ENCODE measurements around the gene SLC27A2.

SLC27A2 gene

DNA sequence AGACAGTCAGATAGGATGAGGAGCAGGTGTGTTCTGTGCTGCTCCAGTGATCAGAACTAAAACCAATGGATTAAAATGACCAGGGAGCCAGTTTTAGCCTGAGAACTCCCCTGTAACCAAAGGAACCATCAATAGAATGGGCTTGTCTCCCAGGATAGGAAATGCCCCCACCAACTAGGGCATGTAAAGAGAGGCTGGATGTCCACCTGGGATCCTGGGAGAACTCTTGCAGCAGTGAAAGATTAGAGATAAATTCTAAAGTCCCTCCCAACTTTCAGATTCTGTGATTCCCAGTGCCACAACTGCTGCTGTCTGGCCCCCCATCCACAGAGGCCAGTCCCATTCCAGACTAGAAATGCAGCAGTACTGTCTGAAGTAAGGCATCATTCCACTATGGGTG is 49.8 kb downstream of the SLC27A2 start:
- no peak overlapping the region for H3K4me3 ChIP-seq (ENCODE audit: low read depth, low read length)
- DNase-seq (ENCODE audit: low read depth), result no peak

DNA sequence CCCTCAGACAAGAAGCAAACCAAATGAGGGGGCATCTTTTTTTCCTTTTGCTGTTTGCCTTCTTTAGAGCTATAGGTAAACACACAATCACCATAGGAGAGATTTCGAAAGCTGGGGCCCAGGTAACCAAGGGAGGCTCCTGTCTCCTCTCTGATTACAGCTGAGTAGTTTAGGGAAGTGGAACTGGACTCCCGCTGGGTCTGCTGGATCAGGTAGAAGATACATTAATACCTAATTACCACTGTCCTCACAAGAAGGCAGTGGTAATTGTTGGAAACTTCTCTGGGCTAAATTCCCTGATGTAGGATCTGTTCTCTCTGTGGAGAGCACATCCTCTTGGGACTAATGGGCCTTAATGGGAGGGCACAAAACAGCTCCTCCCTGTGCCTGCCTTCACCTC is 50.8 kb downstream of the SLC27A2 start:
- no peak for DNase-seq (ENCODE audit: low read depth)
- H3K4me3 ChIP-seq (ENCODE audit: low read depth, low read length), result no peak overlapping the region

DNA sequence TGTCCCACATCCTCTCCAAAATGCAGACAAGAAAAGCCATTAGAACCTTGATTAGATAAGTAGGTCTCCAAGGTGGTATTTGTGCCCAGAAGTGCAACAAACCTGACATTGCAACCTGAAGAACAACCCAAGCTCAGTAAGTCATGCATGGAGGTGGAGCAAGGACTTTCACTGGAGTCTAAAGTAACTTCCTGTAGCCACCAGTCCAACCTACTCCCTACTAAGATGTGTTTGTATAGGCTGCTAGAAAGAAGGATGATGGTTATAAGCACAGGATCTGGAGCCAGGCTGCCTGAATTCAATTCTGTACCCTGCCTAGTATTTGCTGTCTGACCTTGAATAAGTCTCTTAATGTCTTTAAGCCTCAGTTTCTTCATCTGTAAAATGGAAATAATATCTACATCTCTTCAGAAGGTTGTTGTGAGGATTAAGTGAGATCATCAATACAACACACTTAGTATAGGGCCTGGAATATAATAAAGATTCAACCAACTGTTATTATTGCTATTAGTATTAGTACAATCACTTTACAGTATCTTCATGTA is 51.3 kb downstream of the SLC27A2 start:
- DNase-seq (ENCODE audit: low read depth), result no peak
- H3K4me3 ChIP-seq (ENCODE audit: low read depth, low read length), result no peak overlapping the region

- no peak for DNase-seq (ENCODE audit: low read depth)
- no peak overlapping the region for H3K4me3 ChIP-seq (ENCODE audit: low read depth, low read length)
Measured at GRCh38 chr15:50234764-50235163, 52.8 kb downstream of the SLC27A2 start.

GRCh38 chr15:50235794-50236193 is 53.8 kb downstream of the SLC27A2 start:
- no peak overlapping the region for H3K4me3 ChIP-seq (ENCODE audit: low read depth, low read length)
- no peak for DNase-seq (ENCODE audit: low read depth)

DNA sequence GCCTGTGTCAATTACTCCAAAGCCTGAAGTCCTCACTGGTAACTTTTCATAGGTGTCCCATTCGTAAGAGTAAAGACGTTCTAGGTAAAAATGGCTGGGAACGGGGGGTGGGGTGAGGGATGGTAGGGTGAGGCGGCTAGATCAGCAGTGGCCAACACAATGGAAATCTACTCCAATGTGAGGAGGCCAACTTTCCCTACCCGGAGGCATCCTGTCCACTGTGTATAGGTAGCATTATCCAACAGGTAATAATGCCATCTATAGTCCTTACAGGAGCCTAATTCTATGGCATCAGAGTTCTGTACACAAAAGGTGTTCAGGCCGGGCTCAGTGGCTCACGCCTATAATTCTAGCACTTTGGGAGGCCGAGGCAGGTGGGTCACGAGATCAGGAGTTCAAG is 54.4 kb downstream of the SLC27A2 start:
- no peak for DNase-seq (ENCODE audit: low read depth)

DNA sequence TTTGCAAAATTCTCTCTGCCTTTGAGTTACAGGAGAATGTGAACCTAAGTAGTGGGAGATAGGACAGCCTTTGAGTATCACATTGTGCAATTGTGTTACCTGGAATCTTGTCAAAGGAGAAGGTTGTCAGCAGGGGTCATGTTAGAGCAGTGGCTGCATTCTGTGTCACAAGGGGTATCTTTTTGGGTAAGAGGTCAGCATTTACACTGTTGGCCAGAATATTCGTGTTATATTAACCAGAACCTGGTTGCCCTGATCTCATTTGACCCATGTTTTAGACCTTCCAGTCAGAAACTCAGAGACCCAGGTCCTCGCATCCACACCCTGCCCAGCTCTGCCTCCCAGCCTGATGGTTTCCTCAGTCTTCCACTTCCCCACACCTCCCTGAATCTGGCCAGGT is 56.3 kb downstream of the SLC27A2 start:
- no peak overlapping the region for H3K4me3 ChIP-seq (ENCODE audit: low read depth, low read length)
- no peak for DNase-seq (ENCODE audit: low read depth)

More for the DNA sequence above, 54.4 kb downstream of the SLC27A2 start:
- H3K4me3 ChIP-seq (ENCODE audit: low read depth, low read length), result no peak overlapping the region

- peak; percentile 25 for DNase-seq (ENCODE audit: low read depth)
Measured at GRCh38 chr15:50241684-50242450, 59.9 kb downstream of the SLC27A2 start.

DNA sequence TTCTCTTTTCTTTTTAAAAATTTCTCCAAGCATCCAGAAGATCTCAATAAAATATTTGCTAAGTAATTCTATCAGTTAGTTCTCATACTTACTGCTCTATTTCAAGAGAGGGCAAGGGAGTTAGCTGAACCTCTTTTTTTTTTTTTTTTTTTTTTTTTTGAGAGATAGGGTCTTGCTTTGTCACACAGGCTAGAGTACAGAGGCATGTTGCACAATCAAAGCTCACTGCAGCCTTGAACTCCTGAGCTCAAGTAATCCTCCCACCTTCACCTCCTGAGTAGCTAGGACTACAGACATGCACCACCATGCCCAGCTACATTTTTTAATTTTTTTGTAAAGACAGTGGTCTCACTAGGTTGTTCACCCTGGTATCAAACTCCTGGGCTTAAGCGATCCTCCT is 62.2 kb downstream of the SLC27A2 start:
- DNase-seq (ENCODE audit: low read depth), result no peak
- no peak overlapping the region for H3K4me3 ChIP-seq (ENCODE audit: low read depth, low read length)

More at GRCh38 chr15:50241684-50242450, 59.9 kb downstream of the SLC27A2 start:
- H3K4me3 ChIP-seq (ENCODE audit: low read depth, low read length), result no peak overlapping the region

DNA sequence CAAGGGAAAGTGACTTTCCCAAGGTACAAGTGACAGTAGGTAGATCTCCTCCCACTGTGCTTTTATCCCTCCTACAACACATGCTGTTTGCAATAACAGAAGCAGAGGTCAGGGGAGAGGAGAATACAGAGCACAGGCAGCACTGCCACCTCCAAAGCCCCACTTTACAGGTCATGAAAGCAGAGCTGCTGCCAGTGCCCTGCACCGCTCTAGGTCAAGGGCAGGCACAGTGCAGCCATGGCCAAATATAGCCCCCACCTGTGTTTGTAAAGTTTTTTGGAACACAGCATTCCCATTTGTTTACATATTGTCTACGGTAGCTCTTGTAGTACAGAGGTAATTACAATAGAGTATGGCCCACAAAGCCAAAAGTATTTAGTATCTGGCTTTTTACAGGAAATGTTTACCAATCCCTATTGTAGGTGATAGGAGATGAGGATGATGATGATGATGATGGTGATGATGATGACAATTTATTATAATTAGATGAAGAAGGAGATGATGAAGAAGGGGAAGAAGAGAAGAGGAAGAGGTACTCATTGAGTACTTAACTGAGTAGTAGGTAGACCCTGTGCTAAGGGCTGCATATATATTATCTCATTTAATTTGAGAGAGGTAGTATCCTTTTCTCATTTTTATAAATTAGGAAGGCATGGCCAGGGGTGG is 63.1 kb downstream of the SLC27A2 start:
- no peak overlapping the region for H3K4me3 ChIP-seq (ENCODE audit: low read depth, low read length)
- DNase-seq (ENCODE audit: low read depth), result no peak

GRCh38 chr15:50246631-50247030 is 64.6 kb downstream of the SLC27A2 start:
- H3K4me3 ChIP-seq (ENCODE audit: low read depth, low read length), result no peak overlapping the region
- DNase-seq (ENCODE audit: low read depth), result no peak

DNA sequence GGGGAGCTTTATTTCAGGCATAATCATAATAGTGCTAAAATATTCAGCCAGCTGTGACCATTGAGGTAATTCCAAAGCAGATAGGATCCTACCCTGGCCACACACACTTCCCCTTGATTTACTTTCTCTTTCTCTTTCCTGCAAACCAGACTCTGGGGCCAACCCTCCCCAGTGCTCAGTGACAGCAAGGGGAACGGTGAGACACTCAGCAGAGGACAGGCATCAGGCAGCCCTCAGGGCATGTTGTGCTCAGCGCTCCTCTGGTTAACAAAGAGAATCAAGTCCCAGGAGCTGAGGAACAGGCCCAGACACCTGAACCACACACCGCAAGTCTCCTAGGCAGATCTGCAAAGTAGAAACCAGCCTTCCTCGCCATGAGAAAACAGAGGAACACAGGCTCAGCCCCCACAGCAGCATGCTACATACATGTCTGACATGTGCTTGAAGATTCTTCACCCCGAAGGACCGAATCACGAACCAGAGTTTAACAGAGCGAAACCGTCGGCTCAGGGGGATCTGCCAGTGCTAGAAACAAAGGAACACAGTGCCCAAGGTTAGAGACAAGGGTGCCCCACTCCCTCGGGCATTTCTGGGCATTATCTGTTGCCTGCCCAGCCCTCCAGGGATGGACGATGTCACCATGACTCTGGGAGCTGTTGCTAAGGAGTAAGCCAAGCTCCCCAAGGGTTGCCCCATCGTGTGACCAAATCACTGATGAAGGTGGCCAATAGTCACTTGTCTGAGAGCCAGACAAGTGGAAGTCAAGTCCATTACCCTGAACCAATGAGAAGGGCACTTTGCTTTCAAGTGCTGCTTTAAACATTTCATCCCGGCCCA is 66.0 kb downstream of the SLC27A2 start:
- DNase-seq (ENCODE audit: low read depth), result no peak
- H3K4me3 ChIP-seq (ENCODE audit: low read depth, low read length), result no peak overlapping the region

GRCh38 chr15:50248994-50249582 is 67.1 kb downstream of the SLC27A2 start:
- DNase-seq (ENCODE audit: low read depth), result no peak
- no peak overlapping the region for H3K4me3 ChIP-seq (ENCODE audit: low read depth, low read length)

DNA sequence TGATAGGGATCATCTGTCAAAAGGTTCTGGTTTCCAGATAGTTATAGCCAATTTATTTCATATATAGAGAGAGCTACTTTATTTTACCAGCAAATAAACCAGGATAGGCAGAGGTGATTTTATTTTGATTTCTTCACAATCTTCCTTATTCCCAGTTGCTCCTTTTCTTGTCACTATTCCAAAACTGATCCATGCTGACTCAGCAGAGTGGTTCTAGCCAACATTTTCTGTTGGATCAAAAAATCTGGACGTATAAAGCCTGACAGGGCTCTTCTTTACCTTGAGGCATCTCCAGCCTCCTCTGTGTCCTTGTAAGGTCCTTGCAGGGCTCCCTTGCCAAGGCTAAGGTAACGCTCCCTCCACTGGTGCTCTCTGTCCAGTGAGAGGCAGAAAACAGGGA is 67.7 kb downstream of the SLC27A2 start:
- H3K4me3 ChIP-seq (ENCODE audit: low read depth, low read length), result no peak overlapping the region
- no peak for DNase-seq (ENCODE audit: low read depth)

- no peak for DNase-seq (ENCODE audit: low read depth)
- no peak overlapping the region for H3K4me3 ChIP-seq (ENCODE audit: low read depth, low read length)
Measured at GRCh38 chr15:50250760-50251394, 68.9 kb downstream of the SLC27A2 start.

- H3K4me3 ChIP-seq (ENCODE audit: low read depth, low read length), result no peak overlapping the region
- no peak for DNase-seq (ENCODE audit: low read depth)
Measured at GRCh38 chr15:50251638-50252182, 69.7 kb downstream of the SLC27A2 start.

DNA sequence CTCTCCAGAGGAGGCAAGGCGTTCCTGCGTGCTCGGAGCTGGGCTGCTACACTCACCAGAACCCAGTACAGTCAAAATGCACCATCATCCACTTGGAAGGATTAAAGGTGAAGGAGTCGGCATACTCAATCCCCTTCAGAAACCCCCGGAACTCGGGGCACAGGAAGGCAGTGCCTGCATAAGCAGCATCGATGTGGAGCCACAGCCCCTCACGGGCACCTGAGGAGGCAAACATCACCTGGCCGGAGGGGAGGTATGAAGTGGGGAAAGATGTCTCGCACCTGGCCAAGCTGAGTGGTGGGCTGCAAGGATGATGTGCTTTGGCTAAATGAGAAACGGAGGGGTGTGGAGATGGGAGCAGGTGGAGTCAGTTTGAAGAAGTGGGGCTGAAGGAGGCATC is 70.6 kb downstream of the SLC27A2 start:
- H3K4me3 ChIP-seq (ENCODE audit: low read depth, low read length), result no peak overlapping the region
- no peak for DNase-seq (ENCODE audit: low read depth)

DNA sequence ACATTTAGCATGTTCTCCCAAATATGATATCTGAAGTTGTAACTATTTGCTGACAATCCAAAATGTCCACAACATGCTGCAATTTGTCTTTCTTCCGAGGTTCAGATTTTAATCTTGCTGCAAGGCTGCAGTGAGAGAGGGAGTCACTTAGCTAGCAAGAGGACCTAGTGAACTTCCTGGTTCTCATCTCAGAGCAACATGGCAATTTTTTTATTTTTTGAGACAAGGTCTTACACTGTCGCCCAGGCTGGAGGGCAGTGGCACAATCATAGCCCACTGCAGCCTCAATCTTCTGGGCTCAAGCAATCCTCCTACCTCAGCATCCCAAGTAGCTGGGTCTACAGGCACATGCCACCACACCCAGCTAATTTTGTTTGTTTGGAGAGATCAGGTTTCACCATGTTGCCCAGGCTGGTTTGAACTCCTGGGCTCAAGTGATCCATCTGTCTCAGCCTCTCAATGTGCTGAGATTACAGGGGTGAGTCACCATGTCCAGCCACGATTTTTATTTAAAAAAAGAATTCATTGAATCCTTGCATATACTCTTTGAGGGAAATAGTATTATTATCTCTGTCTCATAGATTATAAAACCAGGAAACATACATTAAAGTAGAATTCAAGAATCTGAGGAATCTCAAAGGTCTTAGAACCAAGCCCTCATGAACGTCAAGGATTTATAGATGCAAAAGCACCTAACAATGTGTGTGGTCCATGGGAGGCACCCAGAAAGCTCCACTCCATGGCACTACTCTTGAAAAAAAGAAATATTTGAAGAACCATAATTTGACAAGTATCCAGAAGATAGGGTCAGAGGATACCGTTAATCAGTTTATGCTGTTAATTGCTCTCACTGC is 74.4 kb downstream of the SLC27A2 start:
- H3K4me3 ChIP-seq (ENCODE audit: low read depth, low read length), result no peak overlapping the region
- DNase-seq (ENCODE audit: low read depth), result peak; percentile 25
